ENCODE measurements around the gene CHMP6. TPM values are rescaled to one million over a fixed set of nuclear protein-coding genes. Genes with fewer than 3 reads are reported as not detected.

The CHMP6 gene
- polyA plus RNA-seq, 3 donors = 14.8 to 27.8 (median 26.4) TPM

DNA sequence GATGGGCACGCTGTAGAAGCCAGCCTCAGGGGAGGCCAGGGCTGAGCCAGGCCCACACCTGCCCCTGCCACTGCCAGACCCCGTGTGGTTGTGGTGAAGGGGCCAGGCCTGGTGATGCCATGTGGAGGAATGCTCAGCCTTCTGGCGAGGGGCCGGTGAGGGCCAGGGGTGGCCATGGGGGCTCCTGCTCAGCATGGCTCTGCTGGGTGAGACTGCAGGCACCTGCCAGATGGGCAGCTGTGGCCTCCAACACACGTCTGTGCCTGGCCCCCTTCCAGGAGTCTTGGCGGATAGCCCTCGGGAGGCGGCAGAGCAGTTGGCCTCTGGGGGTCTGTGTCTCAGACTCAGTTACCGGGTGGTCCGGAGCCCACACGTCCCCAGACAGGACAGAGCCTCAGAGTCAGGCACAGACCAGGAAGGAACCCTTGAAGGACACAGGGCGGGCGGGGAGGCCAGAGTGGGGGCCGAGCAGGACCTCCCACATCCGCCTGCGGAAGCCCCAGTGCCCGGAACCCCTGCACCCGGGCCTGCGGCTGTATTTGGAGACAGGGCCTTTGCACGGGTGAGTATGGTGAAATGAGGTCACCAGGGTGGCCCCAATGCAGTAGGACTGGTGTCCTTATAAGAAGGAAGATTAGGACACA lies 22.5 kb upstream of the CHMP6 start:
- 27 to 39% (median 29%) methylated on average over 19 to 20 of the region's 20 CpGs for WGBS, 3 donors
- no peak overlapping the region for H3K27ac ChIP-seq (ENCODE audit: low read depth, low read length)

GRCh38 chr17:80969674-80970043 lies 22.0 kb upstream of the CHMP6 start:
- no peak overlapping the region for H3K27ac ChIP-seq (ENCODE audit: low read depth, low read length)
- 68 to 73% (median 69%) methylated on average over 10 of the region's 10 CpGs for WGBS, 3 donors

GRCh38 chr17:80970044-80970761 lies 21.4 kb upstream of the CHMP6 start:
- WGBS, 3 donors = 28 to 29% (median 28%) methylated on average over 18 to 20 of the region's 20 CpGs
- H3K27ac ChIP-seq (ENCODE audit: low read depth, low read length) = no peak overlapping the region

GRCh38 chr17:80970762-80971703 lies 20.6 kb upstream of the CHMP6 start:
- no peak overlapping the region for H3K27ac ChIP-seq (ENCODE audit: low read depth, low read length)
- 37 to 61% (median 49%) methylated on average over 22 to 26 of the region's 26 CpGs for WGBS, 3 donors

GRCh38 chr17:80971704-80972304 lies 19.8 kb upstream of the CHMP6 start:
- H3K27ac ChIP-seq (ENCODE audit: low read depth, low read length) = no peak overlapping the region
- 79 to 81% (median 80%) methylated on average over 13 of the region's 13 CpGs for WGBS, 3 donors

DNA sequence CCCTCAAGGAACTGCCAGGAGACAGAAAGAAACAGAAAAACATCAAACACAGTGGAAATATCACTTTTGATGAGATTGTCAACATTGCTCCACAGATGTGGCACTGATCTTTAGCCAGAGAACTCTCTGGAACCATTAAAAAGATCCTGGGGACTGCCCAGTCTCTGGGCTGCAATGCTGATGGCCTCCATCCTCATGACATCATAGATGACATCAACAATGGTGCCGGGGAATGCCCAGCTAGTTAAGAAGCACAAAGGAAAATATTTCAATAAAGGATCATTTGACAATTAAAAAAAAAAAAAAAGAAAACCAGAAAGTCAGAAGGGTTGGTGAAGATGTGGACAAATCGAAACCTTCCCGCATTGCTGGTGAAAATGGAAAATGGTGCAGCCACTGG lies 14.9 kb upstream of the CHMP6 start:
- no peak overlapping the region for H3K27ac ChIP-seq (ENCODE audit: low read depth, low read length)
- WGBS, 3 donors = 85 to 87% (median 85%) methylated on average over 3 of the region's 3 CpGs

GRCh38 chr17:80977172-80977571 lies 14.5 kb upstream of the CHMP6 start:
- WGBS, 3 donors = 87 to 92% (median 91%) methylated on average over 4 of the region's 4 CpGs
- no peak overlapping the region for H3K27ac ChIP-seq (ENCODE audit: low read depth, low read length)

- H3K27ac ChIP-seq (ENCODE audit: low read depth, low read length) = no peak overlapping the region
- 75 to 84% (median 80%) methylated on average over 31 of the region's 31 CpGs for WGBS, 3 donors
Observed at GRCh38 chr17:80978499-80979497, 12.8 kb upstream of the CHMP6 start.

DNA sequence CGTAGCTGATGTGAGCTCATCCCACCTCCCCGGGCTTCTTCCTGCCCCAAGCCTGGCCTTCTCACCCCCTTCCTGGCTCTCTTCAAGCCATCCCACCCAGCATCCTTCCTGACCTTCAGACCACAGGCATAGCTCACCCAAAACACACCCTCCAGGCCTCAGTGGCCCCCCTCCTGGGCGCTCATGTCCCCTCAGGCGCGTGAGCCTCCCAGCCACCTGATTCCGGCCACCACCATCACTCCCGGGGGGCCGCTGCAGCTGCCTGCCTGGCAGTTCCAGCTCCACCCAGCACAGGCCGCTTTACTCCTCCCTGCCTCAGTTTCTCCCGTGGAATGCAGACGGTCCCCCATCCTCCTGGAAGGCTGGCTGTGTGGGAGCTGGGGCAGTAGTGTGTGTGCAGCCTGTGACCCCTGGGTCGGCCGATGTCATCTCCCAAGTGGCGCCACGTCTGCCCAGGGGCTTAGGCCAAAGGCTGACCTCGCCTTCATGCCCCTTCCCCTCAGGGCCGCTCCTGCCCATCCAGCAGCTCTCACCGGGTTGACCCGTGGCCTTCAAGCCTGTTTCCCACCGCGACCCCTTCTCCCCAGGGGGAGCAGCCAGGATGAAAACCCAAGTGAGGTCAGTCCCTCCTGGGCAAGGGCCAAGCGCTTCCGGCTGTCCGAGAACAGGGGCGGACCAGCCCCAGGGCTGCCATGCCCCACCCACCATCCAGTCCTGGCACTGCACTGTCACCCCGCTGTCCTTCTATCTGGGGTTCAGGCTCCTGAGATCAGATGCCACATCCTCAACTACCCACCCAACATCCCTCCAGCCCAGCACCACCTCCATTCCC lies 11.9 kb upstream of the CHMP6 start:
- 74 to 81% (median 75%) methylated on average over 24 to 26 of the region's 26 CpGs for WGBS, 3 donors
- H3K27ac ChIP-seq (ENCODE audit: low read depth, low read length) = no peak overlapping the region

DNA sequence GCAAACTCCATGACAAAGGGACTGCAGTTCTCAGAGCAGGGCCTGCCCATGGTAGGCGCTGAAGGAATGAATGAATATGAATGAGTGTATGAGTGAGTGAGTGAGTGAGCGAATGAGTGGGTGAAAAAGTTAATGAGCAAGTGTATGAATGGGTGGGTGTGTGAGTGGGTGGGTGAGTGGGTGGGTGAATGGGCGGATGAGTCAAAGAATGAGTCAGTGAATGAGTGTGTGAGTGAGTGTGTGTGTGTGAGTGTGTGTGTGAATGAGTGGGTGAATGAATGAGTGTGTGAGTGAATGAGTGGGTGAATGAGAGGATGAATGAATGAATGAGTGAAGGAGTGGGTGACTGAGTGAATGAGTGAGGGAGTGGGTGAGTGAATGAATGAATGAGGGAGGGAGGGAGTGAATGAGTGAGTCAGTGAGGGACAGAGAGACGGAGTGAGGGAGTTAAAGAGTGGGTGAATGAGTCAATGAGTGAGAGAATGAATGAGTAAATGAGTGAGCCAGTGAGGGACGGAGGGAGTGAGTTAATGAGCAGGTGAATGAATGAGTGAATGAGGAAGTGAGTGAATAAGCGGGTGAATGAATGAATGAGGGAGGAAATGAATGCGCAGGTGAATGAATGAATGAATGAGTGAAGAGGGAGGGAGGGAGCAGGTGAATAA lies 11.1 kb upstream of the CHMP6 start:
- WGBS, 3 donors = 51 to 57% (median 54%) methylated on average over 7 of the region's 7 CpGs
- H3K27ac ChIP-seq (ENCODE audit: low read depth, low read length) = no peak overlapping the region

- WGBS, 3 donors = 6 to 9% (median 8%) methylated on average over 34 to 65 of the region's 65 CpGs
- H3K27ac ChIP-seq (ENCODE audit: low read depth, low read length) = no peak overlapping the region
Observed at GRCh38 chr17:80981062-80981902, 10.4 kb upstream of the CHMP6 start.

DNA sequence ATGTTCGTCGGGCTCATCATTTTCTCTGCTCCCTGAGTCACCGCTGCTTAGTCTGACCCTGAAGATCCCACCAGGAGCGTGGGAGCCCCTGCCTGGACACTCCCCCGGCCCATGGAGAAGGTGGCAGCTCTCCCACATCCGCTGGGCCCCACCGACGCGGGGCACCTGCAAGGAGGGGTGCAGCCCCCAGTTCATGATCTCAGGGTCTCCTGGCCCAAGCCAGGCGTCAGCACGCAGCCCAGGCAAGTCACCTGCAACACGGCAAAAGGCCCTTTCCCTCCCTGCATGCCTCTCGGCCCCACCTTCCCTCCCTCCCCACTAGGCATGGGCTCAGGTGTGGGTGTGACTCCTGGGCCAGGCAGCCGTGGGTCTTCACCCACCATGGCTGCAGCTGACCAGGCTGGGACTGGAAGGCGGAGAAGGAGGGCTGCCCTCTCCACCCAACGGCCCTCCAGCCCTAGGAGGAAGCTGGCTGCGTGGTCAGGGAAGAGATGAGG lies 9.7 kb upstream of the CHMP6 start:
- WGBS, 3 donors = 56 to 64% (median 62%) methylated on average over 16 to 17 of the region's 17 CpGs
- H3K27ac ChIP-seq (ENCODE audit: low read depth, low read length) = no peak overlapping the region

GRCh38 chr17:80982426-80982974 lies 9.1 kb upstream of the CHMP6 start:
- 78 to 87% (median 79%) methylated on average over 17 of the region's 17 CpGs for WGBS, 3 donors
- no peak overlapping the region for H3K27ac ChIP-seq (ENCODE audit: low read depth, low read length)

GRCh38 chr17:80983545-80983944 lies 8.1 kb upstream of the CHMP6 start:
- 76 to 87% (median 77%) methylated on average over 17 of the region's 17 CpGs for WGBS, 3 donors
- no peak overlapping the region for H3K27ac ChIP-seq (ENCODE audit: low read depth, low read length)

DNA sequence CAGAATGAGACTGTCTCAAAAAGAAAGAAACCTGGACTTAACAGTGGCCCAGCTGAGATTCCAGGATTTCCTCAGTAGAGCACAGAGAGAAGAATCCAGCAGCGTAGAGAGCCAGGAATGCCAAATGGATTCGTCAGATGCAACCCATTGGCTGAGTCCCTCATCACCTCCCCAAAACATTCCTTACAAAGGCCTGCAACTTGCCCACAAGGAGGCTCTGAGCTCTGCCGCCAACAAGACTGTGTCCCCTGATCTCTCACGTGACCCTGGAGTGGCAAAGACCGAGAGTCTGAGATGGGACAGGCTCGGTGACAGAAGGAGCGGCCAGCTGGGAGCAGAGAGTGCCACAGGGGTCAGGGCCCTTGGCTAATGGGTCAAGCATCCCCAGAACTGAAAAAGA lies 6.9 kb upstream of the CHMP6 start:
- H3K27ac ChIP-seq (ENCODE audit: low read depth, low read length) = no peak overlapping the region
- WGBS, 3 donors = 55 to 76% (median 67%) methylated on average over 7 of the region's 7 CpGs
